ENCODE data around the gene RPS6KC1.

Gene RPS6KC1

DNA sequence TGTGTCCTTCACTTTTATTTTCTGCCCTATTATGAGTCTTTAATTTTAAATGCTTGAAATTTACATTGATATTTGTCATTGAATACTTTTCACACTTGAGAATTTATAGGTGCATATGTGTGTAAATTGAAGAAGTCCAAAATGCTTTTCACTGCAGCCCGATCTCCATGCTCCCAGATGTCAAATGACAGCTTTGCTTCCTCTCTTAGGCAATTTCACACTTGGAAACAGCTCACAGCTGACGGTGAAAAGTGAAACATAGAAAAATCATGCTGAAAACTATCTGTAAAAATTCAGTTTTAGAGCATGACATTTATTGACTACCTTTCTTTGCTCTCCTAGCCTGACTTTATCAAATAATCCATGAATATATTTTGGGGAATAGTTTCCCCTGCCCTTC, 196.0 kb downstream of the RPS6KC1 start:
- no peak for DNase-seq

DNA sequence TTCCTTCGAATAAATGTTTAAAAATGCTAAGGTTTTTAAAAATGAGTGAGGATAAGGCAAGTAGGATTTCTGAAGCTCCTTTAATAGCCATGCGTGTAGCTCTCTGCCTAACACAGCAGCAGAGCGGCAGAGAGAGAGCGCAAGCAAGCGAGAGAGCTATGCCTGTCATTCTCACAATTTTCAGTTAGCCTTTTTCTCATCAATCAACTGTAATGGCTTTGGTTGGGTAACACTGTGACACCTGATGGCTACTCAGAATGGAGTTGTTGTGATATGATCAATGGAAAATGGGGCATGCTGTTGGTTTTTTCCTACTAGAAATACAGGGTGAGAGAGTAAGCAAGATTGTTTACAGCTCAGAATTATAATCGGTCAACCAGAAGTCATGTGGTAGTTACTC, 198.4 kb downstream of the RPS6KC1 start:
- DNase-seq = no peak

DNA sequence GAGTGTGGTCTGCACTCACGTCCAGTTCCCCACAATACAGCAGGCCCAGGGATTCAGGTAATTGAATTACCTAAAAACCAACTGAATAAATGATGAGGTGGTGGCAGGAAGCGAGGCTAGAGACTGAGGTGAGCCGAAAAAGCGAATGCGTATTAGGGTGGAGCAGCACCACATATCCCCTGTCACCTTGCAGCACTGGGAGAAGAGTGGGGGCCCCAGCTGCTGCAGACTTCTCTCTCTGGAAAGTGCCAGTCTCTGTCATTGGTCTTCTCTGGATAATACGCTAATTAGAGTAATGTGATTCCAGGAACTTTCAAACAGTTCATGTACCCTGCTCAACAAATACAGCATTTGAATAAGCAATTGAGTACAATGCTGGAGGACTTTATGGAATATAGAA, 199.0 kb downstream of the RPS6KC1 start:
- no peak for DNase-seq

DNA sequence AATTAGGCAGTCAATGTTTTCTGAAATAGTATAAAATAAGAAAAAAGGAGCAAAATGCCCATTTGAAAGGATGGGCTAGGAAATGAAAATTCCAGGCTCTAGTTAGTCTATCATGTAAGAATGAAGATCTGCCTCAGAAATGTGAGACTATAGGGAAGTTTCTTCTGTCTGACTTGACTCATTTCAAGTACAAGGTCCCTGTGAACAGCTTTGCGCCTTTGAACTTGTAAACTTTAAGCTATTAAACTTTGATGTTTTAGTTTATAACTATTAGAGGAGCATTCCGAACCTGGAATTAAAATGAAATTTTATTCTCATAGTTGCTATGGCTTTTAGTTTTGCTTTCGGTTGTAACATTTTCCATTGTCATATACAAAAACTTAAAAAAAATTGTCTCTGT, 199.4 kb downstream of the RPS6KC1 start:
- DNase-seq = no peak

DNA sequence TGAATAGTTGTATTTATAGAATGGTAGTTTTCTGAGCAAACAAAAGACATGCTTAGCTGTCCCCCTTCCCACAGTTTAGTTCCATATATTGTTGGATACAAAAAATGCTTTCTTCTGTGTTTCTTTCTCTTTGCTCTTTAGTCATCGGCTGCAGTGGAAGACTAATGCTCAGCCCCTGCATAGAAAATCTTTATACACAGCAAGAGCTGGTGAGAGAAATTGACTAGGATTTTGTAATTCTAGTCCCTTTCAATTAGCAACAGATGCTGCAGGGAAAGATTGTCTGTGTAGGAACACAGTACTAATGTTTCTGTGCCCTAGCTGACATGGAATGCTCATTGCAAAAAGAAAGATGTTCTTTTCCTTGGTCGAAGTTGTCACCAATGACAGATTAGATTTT, 200.9 kb downstream of the RPS6KC1 start:
- no peak for DNase-seq

DNA sequence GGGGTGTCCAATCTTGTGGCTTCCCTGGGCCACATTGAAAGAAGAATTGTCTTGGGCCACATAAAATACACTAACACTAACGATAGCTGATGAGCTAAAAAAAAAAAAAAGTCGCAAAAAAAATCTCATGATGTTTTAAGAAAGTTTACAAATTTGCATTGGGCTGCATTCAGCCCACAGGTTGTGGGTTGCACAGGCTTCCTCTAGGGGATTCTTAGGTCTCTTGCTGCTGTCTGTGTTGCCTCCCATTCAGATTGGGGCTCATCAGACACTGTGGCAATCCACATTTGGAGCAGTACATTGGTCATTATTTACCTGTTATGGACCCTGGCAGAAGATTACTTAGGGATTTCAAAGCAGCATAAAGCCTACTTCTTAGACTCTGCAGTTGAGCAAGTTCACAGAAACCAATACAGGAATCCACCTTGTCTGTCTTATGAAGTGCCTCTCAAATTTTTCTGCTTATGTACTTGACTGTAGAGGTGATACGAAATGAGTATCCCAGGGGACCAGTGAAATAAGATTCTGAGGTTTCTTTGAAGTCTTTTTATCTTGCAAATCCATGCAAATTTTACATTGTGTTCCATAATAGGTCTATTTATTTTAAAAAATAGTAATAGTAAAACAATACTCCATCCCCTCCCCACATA, 205.5 kb downstream of the RPS6KC1 start:
- DNase-seq = no peak

DNA sequence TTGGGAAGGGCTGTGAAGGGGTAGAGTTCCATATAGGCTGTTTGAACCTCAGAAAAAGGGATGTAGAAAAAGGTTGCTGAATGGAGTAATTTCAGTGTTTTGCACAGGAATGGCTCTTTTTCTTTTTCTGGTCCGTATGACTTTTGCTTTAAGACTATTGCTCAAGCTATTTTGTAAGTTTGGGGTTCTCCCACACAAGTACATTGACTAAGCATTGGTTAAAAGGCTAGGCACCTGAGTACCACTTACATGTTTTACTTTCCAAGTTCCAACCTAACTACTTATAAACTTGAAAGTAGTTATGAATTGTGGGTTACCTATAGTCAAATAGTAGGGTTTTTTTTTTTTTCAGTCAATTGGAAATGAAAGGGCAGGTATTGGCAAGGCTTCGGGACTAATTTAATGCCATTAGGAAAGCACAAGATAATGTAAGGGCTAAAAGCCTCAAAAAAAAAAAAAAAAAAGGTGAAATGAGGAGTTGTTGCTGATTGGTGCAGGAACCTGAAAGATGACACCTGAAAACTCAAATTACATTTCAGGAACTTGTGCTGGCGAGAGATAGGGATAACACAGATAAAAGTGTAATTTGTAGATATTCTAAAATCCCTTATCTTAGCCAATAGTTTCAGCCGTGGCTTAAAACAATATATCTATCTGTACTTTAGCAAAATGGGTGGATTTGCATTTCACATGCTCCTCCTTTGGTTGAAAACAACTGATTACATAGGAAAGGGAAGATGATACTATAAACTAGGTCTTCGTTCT, 209.5 kb downstream of the RPS6KC1 start:
- no peak for DNase-seq

DNA sequence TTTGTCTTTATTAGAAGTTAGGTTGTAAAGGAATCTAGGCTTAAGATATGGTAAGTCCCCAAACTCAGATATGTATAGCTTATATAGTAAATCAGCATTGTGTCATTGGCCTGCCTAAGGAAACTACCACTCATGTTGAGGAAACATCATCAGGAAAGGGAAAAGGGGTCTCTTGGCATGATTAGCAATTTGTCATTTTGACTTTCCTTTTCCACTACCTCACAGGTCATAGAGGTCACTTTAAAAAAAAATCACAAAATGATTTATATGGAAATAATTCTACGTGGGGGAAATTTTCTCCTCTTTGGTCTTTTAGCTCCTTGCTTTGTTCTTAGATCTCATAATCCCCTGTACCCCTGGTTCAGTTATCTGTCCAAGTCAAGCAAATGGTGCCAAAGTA, 213.5 kb downstream of the RPS6KC1 start:
- no peak for DNase-seq

DNA sequence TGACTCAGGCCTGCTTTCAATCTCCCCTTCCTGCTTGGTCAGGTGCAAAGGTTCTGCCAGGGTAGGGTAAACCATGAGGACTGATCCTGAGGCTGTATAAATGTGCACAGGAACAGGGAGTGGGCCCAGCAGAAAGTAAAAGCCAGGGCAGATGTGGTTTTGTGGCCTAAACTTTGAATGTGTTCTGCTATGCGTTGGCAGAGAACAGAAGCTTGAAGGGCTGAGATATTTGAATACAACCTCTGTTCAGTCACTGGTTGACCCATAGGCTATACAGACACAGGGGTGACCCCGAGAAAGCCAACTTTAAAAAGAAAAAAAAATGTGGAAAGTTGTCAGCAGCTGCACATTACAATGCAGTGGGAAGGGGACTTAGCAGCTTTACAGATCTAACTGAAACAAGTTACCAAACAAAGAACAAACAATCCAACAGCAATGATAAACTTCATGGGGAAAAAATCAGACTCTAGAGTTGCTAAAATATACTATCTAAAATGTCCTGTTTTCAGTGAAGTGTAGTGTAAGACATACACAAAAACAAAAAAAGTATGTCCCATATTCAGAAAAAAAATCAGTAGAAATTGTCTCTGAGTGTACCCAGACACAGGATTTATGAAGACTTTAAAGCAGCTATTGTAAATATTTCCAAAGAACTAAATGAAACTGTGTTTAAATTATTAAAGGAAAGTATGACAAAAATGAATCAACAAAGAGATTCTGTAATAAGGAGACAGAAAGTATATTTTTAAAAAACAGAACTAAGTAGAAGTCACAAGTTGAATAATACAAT, 216.1 kb downstream of the RPS6KC1 start:
- no peak for DNase-seq

DNA sequence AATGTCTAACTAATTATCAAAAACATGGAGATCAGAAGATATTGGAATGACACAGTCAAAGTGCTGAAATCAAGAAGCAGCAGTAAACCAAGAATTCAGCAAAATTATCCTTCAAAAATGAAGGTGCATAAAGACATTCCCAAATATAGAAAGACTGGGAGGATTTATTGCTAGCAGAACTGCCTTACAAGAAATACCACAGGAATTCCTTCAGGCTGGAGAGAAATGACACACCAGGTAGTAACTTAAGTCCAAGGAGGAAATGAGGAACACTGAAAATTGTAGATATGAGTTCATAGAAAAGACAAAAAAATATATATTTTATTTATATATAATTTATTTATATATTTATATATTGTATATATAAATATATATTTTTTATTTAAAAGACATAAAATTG, 217.2 kb downstream of the RPS6KC1 start:
- DNase-seq = no peak

DNA sequence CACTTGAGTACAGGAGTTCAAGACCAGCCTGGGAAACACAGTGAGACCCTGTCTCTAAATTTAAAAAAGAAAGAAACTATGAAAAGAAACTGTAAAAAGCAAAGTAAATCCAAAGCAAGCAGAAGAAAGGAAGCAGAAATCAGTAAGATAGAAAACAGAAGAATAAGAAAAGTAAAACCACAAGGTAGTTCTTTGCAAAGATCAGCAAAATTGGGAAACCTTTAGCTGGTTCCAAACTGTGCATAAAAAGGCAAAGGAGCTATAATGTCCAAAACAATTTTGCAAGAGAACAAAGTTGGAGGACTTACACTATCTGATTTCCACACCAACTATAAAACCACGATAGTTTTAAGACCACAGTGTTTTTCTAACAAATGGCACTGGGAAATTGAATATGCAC, 218.8 kb downstream of the RPS6KC1 start:
- no peak for DNase-seq

DNA sequence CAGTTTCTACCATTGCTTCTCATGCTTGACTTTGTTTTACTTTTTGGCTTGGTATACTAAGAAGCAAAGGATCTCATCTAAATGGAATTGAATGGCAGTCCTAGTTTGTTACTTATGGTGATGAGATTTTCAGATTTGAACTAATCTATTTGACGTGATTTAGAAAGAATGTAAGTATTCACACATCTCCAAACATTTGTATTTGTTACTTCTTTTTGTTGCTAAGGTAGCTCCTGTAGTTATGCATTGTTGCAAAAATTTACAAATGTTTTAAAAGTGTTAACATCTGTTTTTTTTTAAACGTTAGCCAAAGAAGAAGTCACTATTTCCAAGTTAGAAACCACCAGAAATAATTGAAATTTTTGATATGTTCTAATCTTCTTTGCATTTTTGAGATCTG, 222.5 kb downstream of the RPS6KC1 start:
- no peak for DNase-seq

DNA sequence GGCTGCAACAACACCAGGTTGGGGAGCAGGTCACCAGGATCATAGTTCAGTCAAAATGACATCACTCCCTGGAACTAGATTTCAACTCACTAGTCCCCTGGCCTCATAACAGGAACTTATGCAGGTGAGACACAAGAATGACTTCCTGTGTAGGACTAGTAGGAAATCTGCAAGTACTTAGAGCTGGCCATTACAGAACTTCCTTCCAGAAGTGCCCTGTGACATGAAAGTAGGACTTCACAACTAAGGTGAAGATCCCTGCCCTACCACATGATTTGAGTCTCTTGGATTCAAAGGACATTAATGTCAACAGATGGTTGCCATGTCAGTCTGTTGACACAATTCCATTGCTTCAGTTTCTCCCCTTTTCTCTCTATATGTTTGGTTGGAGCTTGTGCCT, 223.1 kb downstream of the RPS6KC1 start:
- DNase-seq = no peak

DNA sequence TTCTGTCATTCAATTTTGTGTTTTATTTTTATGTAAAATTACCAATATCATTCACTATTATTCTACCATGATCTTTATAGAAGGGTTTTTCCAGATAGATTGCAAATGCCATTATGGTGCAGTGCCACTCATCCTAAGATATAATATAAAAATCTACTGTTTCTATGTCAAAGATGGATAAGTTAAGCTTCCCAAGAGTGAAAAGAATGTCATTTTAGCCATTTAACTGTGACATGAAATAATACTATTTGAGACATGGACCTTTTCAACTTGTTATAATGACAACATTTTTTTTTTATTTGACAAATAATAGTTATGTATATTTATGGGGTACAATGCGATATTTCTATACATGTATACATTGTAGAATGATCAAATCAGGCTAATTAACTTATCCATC, 224.3 kb downstream of the RPS6KC1 start:
- DNase-seq = no peak

DNA sequence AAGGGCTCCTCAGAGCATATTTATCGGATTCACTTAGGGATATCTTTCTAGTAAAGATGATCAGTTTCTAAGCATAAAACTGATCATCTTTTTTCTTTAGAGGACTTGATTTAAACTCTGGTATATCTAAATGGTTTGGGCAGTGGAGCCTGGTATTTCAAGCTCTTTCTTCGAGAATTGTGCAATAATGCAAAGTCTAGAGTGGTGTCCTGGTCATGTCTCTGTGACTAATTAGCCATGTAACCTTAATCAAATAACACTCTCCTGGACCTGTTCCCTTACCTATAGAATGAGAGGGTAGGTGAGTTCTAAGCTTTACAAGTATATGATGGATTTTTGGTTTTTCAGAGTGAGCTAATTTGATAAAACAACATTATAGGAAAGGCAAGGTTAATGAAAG, 225.2 kb downstream of the RPS6KC1 start:
- DNase-seq = no peak

DNA sequence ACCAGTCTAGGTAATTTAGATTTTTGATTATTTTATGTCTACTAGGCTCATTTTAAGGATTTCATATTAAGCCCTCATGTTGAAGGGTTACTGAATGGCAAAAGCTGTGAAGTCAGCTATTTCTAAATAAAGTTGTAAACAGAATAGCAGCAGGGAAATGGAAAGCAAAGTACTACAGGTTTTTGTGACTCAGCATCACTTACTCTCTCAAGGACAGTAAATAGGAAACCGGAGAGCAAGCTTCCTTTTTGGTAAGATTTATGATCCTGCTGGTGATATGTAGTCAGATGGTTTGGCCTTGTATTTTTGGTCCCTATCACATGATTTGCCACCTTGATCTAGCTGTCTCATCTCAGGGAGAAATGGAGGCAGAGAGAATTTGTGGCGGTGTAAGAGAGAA, 226.0 kb downstream of the RPS6KC1 start:
- no peak for DNase-seq

DNA sequence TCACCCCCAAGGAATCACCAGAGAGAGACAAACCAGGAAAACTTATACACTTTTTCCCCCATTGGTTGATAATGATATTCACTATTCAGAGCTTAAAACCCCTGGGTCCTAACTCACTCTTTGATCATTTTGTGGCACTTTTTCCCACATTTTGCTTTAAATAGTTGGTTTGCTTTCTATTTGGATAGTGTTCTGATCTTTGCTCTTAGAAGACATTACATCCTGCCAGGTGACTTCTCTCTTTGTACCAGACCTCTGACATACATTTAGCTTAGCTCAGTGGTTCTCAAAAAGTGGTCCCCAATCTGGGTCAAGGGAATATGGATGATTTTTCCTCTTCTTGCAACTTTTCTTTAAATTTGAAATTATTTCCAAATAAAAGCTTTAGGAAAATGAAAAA, 228.4 kb downstream of the RPS6KC1 start:
- no peak for DNase-seq

DNA sequence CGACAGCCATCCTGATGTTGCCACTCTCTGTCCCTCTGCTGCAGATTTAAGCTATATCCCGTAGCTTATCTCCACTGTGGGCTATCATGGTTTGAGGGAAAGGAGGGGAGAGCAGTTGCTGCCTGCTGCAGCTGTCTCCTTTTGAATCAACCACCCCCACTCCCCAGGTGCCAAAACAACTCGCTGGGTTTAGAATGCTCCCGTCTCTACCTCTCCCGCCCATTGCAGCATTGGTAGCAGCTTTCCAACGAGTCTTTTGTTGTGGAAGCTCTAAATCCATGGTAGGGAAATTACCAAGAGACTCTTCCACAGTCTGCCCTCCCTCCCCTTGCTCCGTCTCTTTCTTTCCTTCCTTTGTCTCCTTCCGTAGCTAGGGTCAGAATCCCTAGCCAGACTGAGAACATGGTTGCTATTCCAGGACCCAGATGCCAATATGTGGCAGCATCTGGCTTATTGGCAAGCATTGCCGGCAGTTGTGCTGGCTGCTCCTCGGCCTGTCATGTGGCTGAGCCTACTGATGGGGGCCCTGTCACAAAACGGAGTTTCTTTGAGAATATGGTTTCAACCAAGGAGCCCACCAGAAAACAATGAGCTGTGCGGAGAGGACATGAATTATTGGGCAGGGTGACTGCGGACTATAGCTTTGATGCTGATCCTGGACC, 230.7 kb downstream of the RPS6KC1 start:
- no peak for DNase-seq

DNA sequence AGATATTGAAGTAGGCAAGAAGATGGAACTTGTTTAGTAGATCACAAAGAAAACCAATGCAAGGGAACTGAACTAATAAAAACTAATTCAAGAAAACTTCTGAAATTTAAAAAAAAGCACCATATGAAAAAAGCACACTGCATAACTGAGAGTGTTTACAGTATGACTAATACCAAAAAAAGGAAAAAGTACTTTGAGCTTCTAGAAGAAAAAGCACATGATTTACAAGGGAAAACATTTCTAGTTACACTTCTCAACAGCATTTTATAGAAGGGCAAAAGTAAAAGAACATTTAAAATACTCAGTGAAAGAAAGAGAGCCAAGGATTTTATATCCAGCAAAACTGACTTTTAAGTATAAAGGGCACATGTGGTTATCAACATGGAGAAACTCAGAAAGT, 233.6 kb downstream of the RPS6KC1 start:
- DNase-seq = no peak

DNA sequence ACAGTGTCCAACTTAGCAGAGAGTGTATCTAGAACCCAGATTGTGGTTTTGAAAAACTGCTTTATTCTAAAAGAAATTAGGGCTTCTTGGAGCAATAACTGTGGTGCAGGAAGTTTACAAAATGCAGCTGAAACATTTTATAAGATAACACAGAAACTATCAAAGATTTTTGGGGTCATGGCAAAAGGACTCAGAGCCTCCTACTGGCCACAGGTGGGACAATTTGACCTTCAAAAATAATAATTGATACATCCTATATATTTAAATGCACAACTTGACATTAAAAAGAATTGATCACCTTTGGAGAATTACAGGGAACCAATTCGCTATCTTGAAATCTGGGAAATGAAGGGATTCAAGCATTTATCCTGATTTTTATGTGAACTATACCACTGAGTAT, 235.2 kb downstream of the RPS6KC1 start:
- DNase-seq = no peak

DNA sequence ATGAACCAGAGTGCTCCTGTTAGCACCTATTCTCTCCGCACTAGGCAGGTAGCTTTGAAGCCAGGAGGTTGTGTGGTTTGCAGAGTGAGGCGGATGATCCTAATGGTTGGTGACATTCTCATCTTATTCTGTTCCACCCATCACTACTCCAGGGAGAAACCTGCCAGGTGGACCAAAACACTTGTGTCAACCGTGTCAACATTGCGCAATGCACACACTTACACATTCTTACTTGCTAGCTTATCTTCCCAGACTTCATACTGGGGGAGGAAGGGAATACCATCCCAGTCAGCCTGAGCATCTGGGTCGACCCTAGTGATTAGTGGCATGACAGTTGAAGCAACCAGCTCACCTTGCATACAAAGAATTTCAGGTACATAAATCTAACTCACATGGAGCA, 236.9 kb downstream of the RPS6KC1 start:
- no peak for DNase-seq

DNA sequence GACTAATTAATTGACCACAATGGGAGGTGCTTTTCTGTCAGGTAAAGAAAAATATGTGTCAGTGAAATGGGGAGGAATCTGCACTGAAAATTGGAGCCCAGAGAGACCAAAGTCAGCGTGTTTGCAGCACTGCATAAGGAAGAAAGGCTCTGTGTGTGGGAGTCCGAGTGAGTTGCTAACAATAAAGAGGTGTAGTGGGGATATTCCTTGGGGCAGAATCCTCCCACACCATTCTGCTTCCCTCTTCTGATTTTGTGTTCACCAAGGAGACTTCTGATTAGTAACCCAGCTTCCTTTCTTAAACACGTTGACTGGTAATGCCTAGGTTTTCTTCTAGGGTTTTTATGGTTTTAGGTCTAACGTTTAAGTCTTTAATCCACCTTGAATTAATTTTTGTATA, 240.5 kb downstream of the RPS6KC1 start:
- DNase-seq = no peak

DNA sequence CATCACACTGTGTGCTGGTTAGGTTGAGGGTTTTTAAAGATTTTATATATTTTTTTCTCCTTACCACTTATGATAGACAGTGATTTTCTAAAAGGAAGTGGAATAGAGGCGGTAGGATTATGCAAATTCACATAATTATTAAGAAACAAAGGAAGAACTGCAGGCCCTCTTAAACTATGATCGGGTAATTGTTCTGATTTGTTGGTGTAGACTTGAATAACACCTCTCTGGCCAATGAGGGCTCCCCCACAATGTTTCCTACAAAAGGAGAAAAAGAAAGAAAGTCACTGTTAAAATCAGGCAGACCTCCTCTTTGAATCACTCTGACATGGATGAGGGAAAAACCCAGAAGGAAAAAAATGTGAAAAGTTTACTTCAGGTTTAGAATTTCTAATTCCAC, 241.6 kb downstream of the RPS6KC1 start:
- no peak for DNase-seq

DNA sequence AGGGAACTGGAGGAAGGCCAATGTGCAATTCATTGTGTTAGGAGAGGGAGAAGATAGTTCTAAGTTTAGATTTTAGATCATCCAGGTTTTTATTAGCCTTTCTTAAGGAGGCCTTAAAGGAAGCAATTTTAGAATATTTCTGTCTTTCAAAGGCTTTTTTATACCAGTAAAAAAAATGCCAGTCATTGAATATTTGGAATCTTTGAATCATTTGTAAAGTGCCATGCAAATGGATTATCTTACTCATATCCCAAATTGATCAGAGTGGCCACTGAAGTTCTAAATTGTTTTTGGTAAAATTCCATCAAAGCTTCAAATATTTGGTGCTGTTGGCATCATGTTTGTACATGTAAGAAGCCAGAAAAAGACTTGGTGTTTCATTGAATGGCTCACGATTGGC, 244.8 kb downstream of the RPS6KC1 start:
- no peak for DNase-seq

Data from DMS79 (cell line).